Esophagus squamous epithelium (tissue), 5 donors: ENCODE measurements around the gene AOPEP. TPM values are rescaled to one million over a fixed set of nuclear protein-coding genes. Genes with fewer than 3 reads are reported as not detected.
"Not testable (repeated sequence)": the region's sequence is repeated elsewhere in the genome, so short reads cannot be mapped to it uniquely, and the experiment has no call there.

Source experiments
- DNase-seq: peaks from one replicate; lab custom pipeline; 2025; lab: John Stamatoyannopoulos, UW
- H3K27ac ChIP-seq, 4 donors: fragments of 200-600 bp; sonication (generic); one replicate each; pipeline ENCODE4 v1.5.1; 2016 to 2019; ENCODE audit warnings: mild to moderate bottlenecking in 1 of 4
- H3K27me3 ChIP-seq, 4 donors: fragments of 200-600 bp; sonication (generic); 1 replicate in 3 of 4; 2 replicates in 1 of 4; pipeline versions ENCODE4 v1.5.1 to v1.6.0; 2017 to 2021; ENCODE audit warnings: antibody characterized with exemption in 1 of 4
- H3K36me3 ChIP-seq, 3 donors: fragments of 200-600 bp; sonication (generic); one replicate each; pipeline ENCODE4 v1.5.1; 2016 to 2019
- H3K4me1 ChIP-seq, 3 donors: fragments of 200-600 bp; sonication (generic); one replicate each; pipeline ENCODE4 v1.5.1; 2017 to 2019
- H3K4me3 ChIP-seq, 4 donors: fragments of 200-600 bp; sonication (generic); 1 replicate in 3 of 4; 2 replicates in 1 of 4; pipeline ENCODE4 v1.5.1; 2016 to 2019; ENCODE audit warnings: mild to moderate bottlenecking in 2 of 4, moderate library complexity in 1 of 4
- H3K9me3 ChIP-seq, 3 donors: fragments of 200-600 bp; sonication (generic); one replicate each; pipeline ENCODE4 v1.5.1; 2016 to 2019
- POLR2A ChIP-seq, 4 donors: fragments of 450-650 bp; IDR thresholded peaks; one replicate each; pipeline ENCODE4 v1.6.1; 2017; ENCODE audit warnings: antibody characterized with exemption in 4 of 4, mild to moderate bottlenecking in 4 of 4, moderate library complexity in 3 of 4
- WGBS, 2 donors: methylation state at CpG; one replicate each; pipeline ENCODE4 v1.1.5; 2018; 5-methylcytosine and 5-hydroxymethylcytosine counted together
- intact Hi-C: fragments of 100-400 bp; cut with DNase I; formaldehyde crosslinking; loops from one replicate; pipeline ENCODE4 v1.15.0; 2022
- total RNA-seq, 4 donors: library from RNA; depleted of rRNA; stranded (reverse); fragments of >200 nt; gene quantifications; one replicate each; pipeline ENCODE4 v1.1.0, GENCODE V29; 2016
- TF ChIP-seq, protein P1 (sequence below), 6 experiments: fragments of 450-650 bp in 4 of 6; fragments of 200-600 bp in 2 of 6; sonication (generic) in 2 of 6; IDR thresholded peaks; one replicate each; pipeline ENCODE4 v1.5.1; 2016 to 2019; ENCODE audit warnings: antibody characterized with exemption in 6 of 6, mild to moderate bottlenecking in 4 of 6, moderate library complexity in 4 of 6
- donor health status: DM: yes; HTN: yes; CAD: no.

Gene AOPEP
- total RNA-seq, 4 donors from 2014 or later, result 101 to 300 (median 115) TPM

DNA sequence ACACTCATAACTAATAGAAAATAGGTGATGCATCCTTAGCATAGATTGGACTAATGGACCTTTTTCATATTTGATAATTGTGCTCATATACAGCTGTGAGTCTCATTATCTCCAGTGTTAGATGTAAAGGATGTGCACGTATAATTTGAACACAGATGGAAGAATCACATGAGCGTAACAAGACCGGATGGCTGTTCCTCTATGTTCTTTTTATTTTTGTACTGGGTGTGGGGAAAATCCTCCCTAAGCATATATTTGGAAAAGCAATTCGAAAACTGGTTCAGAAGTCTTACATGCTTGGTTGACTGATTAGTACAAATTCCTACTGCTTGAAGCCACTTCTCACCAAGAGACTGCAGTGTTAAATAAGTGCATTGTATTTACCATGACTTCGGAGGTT, 230.2 kb downstream of the AOPEP start:
- Histone ChIP-seq H3K36me3 (peaks cover 0 to 16% (median 0%) of the 10 kb centered on the region in 3 donors), H3K27ac (no peak overlapping the region), H3K9me3 (no peaks in the 10 kb centered on the region), H3K27me3 (no peaks in the 10 kb centered on the region), H3K4me1 (peaks cover 11 to 31% (median 20%) of the 10 kb centered on the region in 3 donors), H3K4me3 (no peak overlapping the region)
- intact Hi-C loops, result no loop called here
- 90 to 92% methylated on average over 5 of the region's 5 CpGs for WGBS, 2 donors
- DNase-seq, result no peak
- TF ChIP-seq, protein P1, sequence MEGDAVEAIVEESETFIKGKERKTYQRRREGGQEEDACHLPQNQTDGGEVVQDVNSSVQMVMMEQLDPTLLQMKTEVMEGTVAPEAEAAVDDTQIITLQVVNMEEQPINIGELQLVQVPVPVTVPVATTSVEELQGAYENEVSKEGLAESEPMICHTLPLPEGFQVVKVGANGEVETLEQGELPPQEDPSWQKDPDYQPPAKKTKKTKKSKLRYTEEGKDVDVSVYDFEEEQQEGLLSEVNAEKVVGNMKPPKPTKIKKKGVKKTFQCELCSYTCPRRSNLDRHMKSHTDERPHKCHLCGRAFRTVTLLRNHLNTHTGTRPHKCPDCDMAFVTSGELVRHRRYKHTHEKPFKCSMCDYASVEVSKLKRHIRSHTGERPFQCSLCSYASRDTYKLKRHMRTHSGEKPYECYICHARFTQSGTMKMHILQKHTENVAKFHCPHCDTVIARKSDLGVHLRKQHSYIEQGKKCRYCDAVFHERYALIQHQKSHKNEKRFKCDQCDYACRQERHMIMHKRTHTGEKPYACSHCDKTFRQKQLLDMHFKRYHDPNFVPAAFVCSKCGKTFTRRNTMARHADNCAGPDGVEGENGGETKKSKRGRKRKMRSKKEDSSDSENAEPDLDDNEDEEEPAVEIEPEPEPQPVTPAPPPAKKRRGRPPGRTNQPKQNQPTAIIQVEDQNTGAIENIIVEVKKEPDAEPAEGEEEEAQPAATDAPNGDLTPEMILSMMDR (IDR thresholded peaks at IDR 0.05), result no peak
- no peak for TF ChIP-seq POLR2A (IDR thresholded peaks at IDR 0.05)

DNA sequence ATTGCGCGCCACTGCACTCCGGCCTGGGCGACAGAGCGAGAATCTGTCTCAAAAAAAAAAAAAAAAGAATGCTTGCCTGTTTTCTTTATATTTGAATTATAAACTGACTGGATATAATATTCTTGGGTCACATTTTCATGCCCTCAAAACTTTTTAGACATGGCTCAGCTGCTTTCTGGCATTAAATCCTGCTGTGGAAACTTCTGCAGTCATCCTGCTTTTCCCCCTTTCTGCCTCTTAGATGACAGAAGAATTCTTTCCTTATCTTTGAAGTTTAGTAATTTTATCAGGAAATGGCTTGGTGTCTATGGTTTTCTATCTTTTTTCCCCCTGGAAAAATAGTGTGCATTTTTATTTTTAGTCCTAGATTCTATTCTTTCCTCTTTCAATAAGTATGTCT, 234.5 kb downstream of the AOPEP start:
- H3K9me3 ChIP-seq, result no peaks in the 10 kb centered on the region
- no peak for TF ChIP-seq POLR2A (IDR thresholded peaks at IDR 0.05)
- no peak overlapping the region for H3K4me3 ChIP-seq
- H3K4me1 ChIP-seq, result no peaks in the 10 kb centered on the region
- 0 to 72% methylated on average over 1 to 5 of the region's 5 CpGs for WGBS, 2 donors
- DNase-seq, result no peak
- peaks cover 0 to 16% (median 0%) of the 10 kb centered on the region in 3 donors for H3K36me3 ChIP-seq
- no peak overlapping the region for H3K27ac ChIP-seq
- intact Hi-C loops, result no loop called here
- H3K27me3 ChIP-seq, result no peaks in the 10 kb centered on the region

DNA sequence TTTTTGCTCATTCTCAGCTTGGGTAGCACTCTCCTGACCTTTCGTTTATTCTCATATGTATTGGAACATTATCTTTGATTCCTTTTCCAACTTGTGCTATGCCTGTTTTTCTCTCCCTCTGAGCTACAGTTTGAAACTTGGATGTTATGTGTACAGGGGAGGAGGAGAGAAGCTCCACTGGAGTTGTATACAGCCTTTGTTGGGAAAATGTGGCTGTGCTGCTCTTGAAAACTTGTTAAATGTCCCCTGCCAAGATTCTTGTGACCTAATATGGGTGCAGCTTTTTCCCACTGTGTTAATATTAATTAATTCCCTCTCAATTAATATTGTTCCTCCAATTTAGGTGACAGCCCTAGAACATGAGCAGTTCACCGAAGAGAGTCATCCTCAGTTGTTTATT, 235.4 kb downstream of the AOPEP start:
- H3K9me3 ChIP-seq, result no peaks in the 10 kb centered on the region
- TF ChIP-seq, protein P1 (IDR thresholded peaks at IDR 0.05), result no peak
- no peak for TF ChIP-seq POLR2A (IDR thresholded peaks at IDR 0.05)

DNA sequence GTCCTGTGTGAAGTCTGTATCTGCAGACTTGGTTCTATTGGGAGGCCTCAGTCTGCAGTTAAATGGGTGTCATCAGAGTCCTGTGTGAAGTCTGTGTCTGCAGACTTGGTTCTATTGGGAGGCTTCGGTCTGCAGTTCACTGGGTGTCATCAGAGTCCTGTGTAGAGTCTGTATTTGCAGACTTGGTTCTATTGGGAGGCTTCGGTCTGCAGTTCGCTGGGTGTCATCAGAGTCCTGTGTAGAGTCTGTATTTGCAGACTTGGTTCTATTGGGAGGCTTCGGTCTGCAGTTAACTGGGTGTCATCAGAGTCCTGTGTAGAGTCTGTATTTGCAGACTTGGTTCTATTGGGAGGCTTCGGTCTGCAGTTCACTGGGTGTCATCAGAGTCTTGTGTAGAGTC, 239.1 kb downstream of the AOPEP start:
- H3K36me3 ChIP-seq, H3K27me3 ChIP-seq, H3K4me1 ChIP-seq, intact Hi-C loops, H3K9me3 ChIP-seq, DNase-seq, H3K27ac ChIP-seq, H3K4me3 ChIP-seq: not testable (repeated sequence)
- 88 to 100% methylated on average over 1 to 4 of the region's 5 CpGs for WGBS, 2 donors

More for the DNA sequence above, 235.4 kb downstream of the AOPEP start:
- H3K27ac ChIP-seq, result no peak overlapping the region
- DNase-seq, result no peak
- intact Hi-C loops, result no loop called here
- 78 to 85% methylated on average over 2 of the region's 2 CpGs for WGBS, 2 donors
- H3K27me3 ChIP-seq, result no peaks in the 10 kb centered on the region
- no peak overlapping the region for H3K4me3 ChIP-seq
- H3K4me1 ChIP-seq, result no peaks in the 10 kb centered on the region
- H3K36me3 ChIP-seq, result peaks cover 0 to 9% (median 0%) of the 10 kb centered on the region in 3 donors

DNA sequence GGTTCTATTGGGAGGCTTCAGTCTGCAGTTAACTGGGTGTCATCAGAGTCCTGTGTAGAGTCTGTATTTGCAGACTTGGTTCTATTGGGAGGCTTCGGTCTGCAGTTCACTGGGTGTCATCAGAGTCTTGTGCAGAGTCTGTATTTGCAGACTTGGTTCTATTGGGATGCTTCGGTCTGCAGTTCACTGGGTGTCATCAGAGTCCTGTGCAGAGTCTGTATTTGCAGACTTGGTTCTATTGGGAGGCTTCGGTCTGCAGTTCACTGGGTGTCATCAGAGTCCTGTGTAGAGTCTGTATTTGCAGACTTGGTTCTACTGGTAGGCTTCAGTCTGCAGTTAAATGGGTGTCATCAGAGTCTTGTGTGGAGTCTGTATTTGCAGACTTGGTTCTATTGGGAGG, 239.5 kb downstream of the AOPEP start:
- H3K27ac ChIP-seq, DNase-seq, H3K4me3 ChIP-seq, H3K27me3 ChIP-seq, H3K36me3 ChIP-seq, H3K4me1 ChIP-seq, intact Hi-C loops, H3K9me3 ChIP-seq: not testable (repeated sequence)
- 90% methylated on average over 2 of the region's 3 CpGs; no CpG with 5 or more reads in 1 of the 2 donors for WGBS, 2 donors

DNA sequence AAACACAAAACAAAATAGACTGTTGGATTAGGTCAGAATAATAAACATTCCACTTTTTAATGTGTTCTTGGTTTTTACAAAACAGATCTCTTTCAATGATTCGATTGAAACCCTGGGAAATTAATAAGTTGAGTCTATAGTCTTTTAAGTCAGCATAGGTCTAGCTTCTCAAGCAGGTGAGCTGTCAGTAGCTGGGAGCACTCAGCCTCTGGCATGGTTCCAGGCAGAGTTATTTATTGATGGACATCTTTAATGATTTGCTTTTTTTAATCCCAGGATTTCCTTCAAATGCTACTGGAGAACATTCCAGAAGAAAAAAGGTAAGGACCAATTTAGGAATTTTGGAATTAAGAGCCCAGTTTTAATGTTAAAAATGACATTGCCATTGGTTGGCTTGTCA, 241.0 kb downstream of the AOPEP start:
- WGBS, 2 donors, result 86 to 100% methylated on average over 1 of the region's 1 CpG
- TF ChIP-seq, protein P1 (IDR thresholded peaks at IDR 0.05), result no peak
- no peak for TF ChIP-seq POLR2A (IDR thresholded peaks at IDR 0.05)
- intact Hi-C loops, result no loop called here

More for the DNA sequence above, 241.0 kb downstream of the AOPEP start:
- Histone ChIP-seq H3K9me3 (no peaks in the 10 kb centered on the region), H3K27ac (no peak overlapping the region), H3K36me3 (peaks cover 0 to 5% (median 0%) of the 10 kb centered on the region in 3 donors), H3K27me3 (no peaks in the 10 kb centered on the region), H3K4me3 (no peak overlapping the region), H3K4me1 (no peaks in the 10 kb centered on the region)
- no peak for DNase-seq
